GM21367 (cell line): ENCODE results near the gene UBA1.

Experiments
- ATAC-seq: cut with Tn5 transposase; IDR thresholded peaks from one replicate; pipeline ENCODE4 v1.9.1; 2021; ENCODE audit not compliant: unreplicated experiment

The UBA1 gene

GRCh38 chrX:47187106-47187677 is 6.4 kb upstream of the UBA1 start:
- ATAC-seq, result no peak

- no peak for ATAC-seq
These were observed 3.7 kb upstream of the UBA1 start for GRCh38 chrX:47189906-47190305.

- peak; percentile 46 for ATAC-seq
These were observed 3.0 kb upstream of the UBA1 start for GRCh38 chrX:47190445-47191269.

GRCh38 chrX:47191331-47191730 is 2.3 kb upstream of the UBA1 start:
- ATAC-seq, result no peak

- ATAC-seq, result no peak
These were observed 1.7 kb upstream of the UBA1 start for GRCh38 chrX:47191806-47192401.

GRCh38 chrX:47194194-47194787 is 662 bp downstream of the UBA1 start:
- ATAC-seq, result no peak

GRCh38 chrX:47196098-47196497 is 2.5 kb downstream of the UBA1 start:
- no peak for ATAC-seq

- no peak for ATAC-seq
These were observed 3.9 kb downstream of the UBA1 start for GRCh38 chrX:47197526-47197925.

GRCh38 chrX:47198026-47198686 is 4.5 kb downstream of the UBA1 start:
- no peak for ATAC-seq

GRCh38 chrX:47198687-47199080 is 5.1 kb downstream of the UBA1 start:
- no peak for ATAC-seq

GRCh38 chrX:47199286-47199685 is 5.7 kb downstream of the UBA1 start:
- ATAC-seq, result no peak

GRCh38 chrX:47200385-47201150 is 6.9 kb downstream of the UBA1 start:
- ATAC-seq, result no peak

- ATAC-seq, result no peak
These were observed 7.8 kb downstream of the UBA1 start for GRCh38 chrX:47201345-47201944.

- no peak for ATAC-seq
These were observed 8.7 kb downstream of the UBA1 start for GRCh38 chrX:47202316-47202715.

- ATAC-seq, result no peak
These were observed 9.2 kb downstream of the UBA1 start for GRCh38 chrX:47202877-47203276.

GRCh38 chrX:47204970-47205369 is 11.3 kb downstream of the UBA1 start:
- no peak for ATAC-seq

GRCh38 chrX:47206316-47206715 is 12.7 kb downstream of the UBA1 start:
- no peak for ATAC-seq

GRCh38 chrX:47208108-47208507 is 14.5 kb downstream of the UBA1 start:
- ATAC-seq, result no peak

GRCh38 chrX:47209508-47210238 is 16.0 kb downstream of the UBA1 start:
- ATAC-seq, result no peak
